Activated naive CD8-positive, alpha-beta T cell treated with anti-CD3 and anti-CD28 coated beads for 36 hours (primary cell): Measurements from ENCODE around the gene CCDC27. TPM values are rescaled to one million over a fixed set of nuclear protein-coding genes. Genes with fewer than 3 reads are reported as not detected.

Experiments used
- DNase-seq: peaks from one replicate; pipeline ENCODE4 v3.0.0; 2021
- H3K27ac Mint-ChIP-seq: one replicate; pipeline ENCODE4 v1.8.0; 2022; ENCODE audit warnings: mild to moderate bottlenecking, moderate library complexity, mixed read lengths
- H3K27me3 Mint-ChIP-seq: one replicate; pipeline ENCODE4 v1.8.0; 2022; ENCODE audit warnings: mild to moderate bottlenecking, mixed read lengths
- H3K36me3 Mint-ChIP-seq: one replicate; pipeline ENCODE4 v1.8.0; 2021; ENCODE audit warnings: mild to moderate bottlenecking, mixed read lengths
- H3K4me1 Mint-ChIP-seq: one replicate; pipeline ENCODE4 v1.8.0; 2021; ENCODE audit warnings: mixed read lengths
- H3K4me3 Mint-ChIP-seq: one replicate; pipeline ENCODE4 v1.8.0; 2022; ENCODE audit warnings: mild to moderate bottlenecking, moderate library complexity, mixed read lengths
- H3K9me3 Mint-ChIP-seq: one replicate; pipeline ENCODE4 v1.8.0; 2022; ENCODE audit warnings: mixed read lengths
- total RNA-seq, 2 experiments: library from RNA; stranded (reverse); gene quantifications; one replicate each; pipeline ENCODE4 v1.2.3, GENCODE V29; 2021

The CCDC27 gene
- total RNA-seq, 2 experiments from 2014 or later = not detected

GRCh38 chr1:3729594-3730542 is 22.4 kb upstream of the CCDC27 start:
- no peak overlapping the region for H3K27ac Mint-ChIP-seq
- H3K27me3 Mint-ChIP-seq = peaks cover 11% of the 10 kb centered on the region
- no peaks in the 10 kb centered on the region for H3K4me1 Mint-ChIP-seq
- H3K9me3 Mint-ChIP-seq = no peaks in the 10 kb centered on the region
- H3K4me3 Mint-ChIP-seq = no peak overlapping the region
- DNase-seq = no peak
- no peaks in the 10 kb centered on the region for H3K36me3 Mint-ChIP-seq

GRCh38 chr1:3730543-3731247 is 21.6 kb upstream of the CCDC27 start:
- DNase-seq = no peak
- Mint-ChIP-seq H3K9me3 (no peaks in the 10 kb centered on the region), H3K4me3 (no peak overlapping the region), H3K36me3 (no peaks in the 10 kb centered on the region), H3K4me1 (no peaks in the 10 kb centered on the region), H3K27me3 (peaks cover 11% of the 10 kb centered on the region), H3K27ac (no peak overlapping the region)

GRCh38 chr1:3731583-3732433 is 20.4 kb upstream of the CCDC27 start:
- no peaks in the 10 kb centered on the region for H3K36me3 Mint-ChIP-seq
- no peaks in the 10 kb centered on the region for H3K4me1 Mint-ChIP-seq
- no peak overlapping the region for H3K4me3 Mint-ChIP-seq
- no peak overlapping the region for H3K27ac Mint-ChIP-seq
- H3K9me3 Mint-ChIP-seq = no peaks in the 10 kb centered on the region
- no peak for DNase-seq
- H3K27me3 Mint-ChIP-seq = peaks cover 5% of the 10 kb centered on the region

- Mint-ChIP-seq H3K9me3 (no peaks in the 10 kb centered on the region), H3K36me3 (no peaks in the 10 kb centered on the region), H3K4me1 (no peaks in the 10 kb centered on the region), H3K27ac (no peak overlapping the region), H3K4me3 (no peak overlapping the region), H3K27me3 (no peaks in the 10 kb centered on the region)
- no peak for DNase-seq
Observed at GRCh38 chr1:3732434-3733093, 19.7 kb upstream of the CCDC27 start.

- H3K36me3 Mint-ChIP-seq = peaks cover 1% of the 10 kb centered on the region
- DNase-seq = no peak
- no peaks in the 10 kb centered on the region for H3K27me3 Mint-ChIP-seq
- H3K27ac Mint-ChIP-seq = no peak overlapping the region
- H3K4me3 Mint-ChIP-seq = no peak overlapping the region
- H3K9me3 Mint-ChIP-seq = no peaks in the 10 kb centered on the region
- no peaks in the 10 kb centered on the region for H3K4me1 Mint-ChIP-seq
Observed at GRCh38 chr1:3733094-3733882, 19.0 kb upstream of the CCDC27 start.

GRCh38 chr1:3733883-3734589 is 18.2 kb upstream of the CCDC27 start:
- Mint-ChIP-seq H3K9me3 (no peaks in the 10 kb centered on the region), H3K4me1 (no peaks in the 10 kb centered on the region), H3K27ac (no peak overlapping the region), H3K4me3 (no peak overlapping the region), H3K36me3 (peaks cover 1% of the 10 kb centered on the region), H3K27me3 (no peaks in the 10 kb centered on the region)
- DNase-seq = no peak

GRCh38 chr1:3734602-3735001 is 17.6 kb upstream of the CCDC27 start:
- Mint-ChIP-seq H3K27ac (no peak overlapping the region), H3K9me3 (no peaks in the 10 kb centered on the region), H3K36me3 (peaks cover 1% of the 10 kb centered on the region), H3K4me1 (no peaks in the 10 kb centered on the region), H3K4me3 (no peak overlapping the region), H3K27me3 (no peaks in the 10 kb centered on the region)
- no peak for DNase-seq

GRCh38 chr1:3735027-3735681 is 17.1 kb upstream of the CCDC27 start:
- no peak overlapping the region for H3K4me3 Mint-ChIP-seq
- no peak overlapping the region for H3K27ac Mint-ChIP-seq
- no peaks in the 10 kb centered on the region for H3K9me3 Mint-ChIP-seq
- H3K36me3 Mint-ChIP-seq = peaks cover 1% of the 10 kb centered on the region
- no peaks in the 10 kb centered on the region for H3K27me3 Mint-ChIP-seq
- no peak for DNase-seq
- H3K4me1 Mint-ChIP-seq = no peaks in the 10 kb centered on the region

GRCh38 chr1:3735688-3736087 is 16.6 kb upstream of the CCDC27 start:
- Mint-ChIP-seq H3K9me3 (no peaks in the 10 kb centered on the region), H3K4me1 (no peaks in the 10 kb centered on the region), H3K27ac (no peak overlapping the region), H3K36me3 (peaks cover 1% of the 10 kb centered on the region), H3K27me3 (no peaks in the 10 kb centered on the region), H3K4me3 (no peak overlapping the region)
- DNase-seq = no peak

- Mint-ChIP-seq H3K27me3 (no peaks in the 10 kb centered on the region), H3K4me3 (no peak overlapping the region)
Observed at GRCh38 chr1:3736131-3736561, 16.1 kb upstream of the CCDC27 start.

GRCh38 chr1:3736708-3737107 is 15.5 kb upstream of the CCDC27 start:
- Mint-ChIP-seq H3K27ac (no peak overlapping the region), H3K9me3 (no peaks in the 10 kb centered on the region), H3K36me3 (peaks cover 1% of the 10 kb centered on the region), H3K4me3 (no peak overlapping the region), H3K27me3 (no peaks in the 10 kb centered on the region), H3K4me1 (no peaks in the 10 kb centered on the region)
- no peak for DNase-seq

More at GRCh38 chr1:3736131-3736561, 16.1 kb upstream of the CCDC27 start:
- Mint-ChIP-seq H3K9me3 (no peaks in the 10 kb centered on the region), H3K27ac (no peak overlapping the region), H3K36me3 (peaks cover 1% of the 10 kb centered on the region), H3K4me1 (no peaks in the 10 kb centered on the region)
- no peak for DNase-seq

- Mint-ChIP-seq H3K27me3 (no peaks in the 10 kb centered on the region), H3K4me3 (no peak overlapping the region), H3K27ac (no peak overlapping the region), H3K4me1 (peaks cover 3% of the 10 kb centered on the region), H3K9me3 (no peaks in the 10 kb centered on the region), H3K36me3 (peaks cover 1% of the 10 kb centered on the region)
- DNase-seq = no peak
Observed at GRCh38 chr1:3738943-3739342, 13.3 kb upstream of the CCDC27 start.

- H3K9me3 Mint-ChIP-seq = no peaks in the 10 kb centered on the region
- peaks cover 6% of the 10 kb centered on the region for H3K4me1 Mint-ChIP-seq
- no peak for DNase-seq
- H3K27ac Mint-ChIP-seq = no peak overlapping the region
- H3K27me3 Mint-ChIP-seq = no peaks in the 10 kb centered on the region
- peaks cover 3% of the 10 kb centered on the region for H3K36me3 Mint-ChIP-seq
- H3K4me3 Mint-ChIP-seq = no peak overlapping the region
Observed at GRCh38 chr1:3740042-3740441, 12.2 kb upstream of the CCDC27 start.
